NCI-H1436 (cell line): ENCODE measurements around the gene TTLL1.

Experiments used
- DNase-seq: peaks from one replicate; lab custom pipeline; 2025; lab: John Stamatoyannopoulos, UW

The TTLL1 gene

GRCh38 chr22:42993651-42994275 lies 95.4 kb downstream of the TTLL1 start:
- no peak for DNase-seq

DNA sequence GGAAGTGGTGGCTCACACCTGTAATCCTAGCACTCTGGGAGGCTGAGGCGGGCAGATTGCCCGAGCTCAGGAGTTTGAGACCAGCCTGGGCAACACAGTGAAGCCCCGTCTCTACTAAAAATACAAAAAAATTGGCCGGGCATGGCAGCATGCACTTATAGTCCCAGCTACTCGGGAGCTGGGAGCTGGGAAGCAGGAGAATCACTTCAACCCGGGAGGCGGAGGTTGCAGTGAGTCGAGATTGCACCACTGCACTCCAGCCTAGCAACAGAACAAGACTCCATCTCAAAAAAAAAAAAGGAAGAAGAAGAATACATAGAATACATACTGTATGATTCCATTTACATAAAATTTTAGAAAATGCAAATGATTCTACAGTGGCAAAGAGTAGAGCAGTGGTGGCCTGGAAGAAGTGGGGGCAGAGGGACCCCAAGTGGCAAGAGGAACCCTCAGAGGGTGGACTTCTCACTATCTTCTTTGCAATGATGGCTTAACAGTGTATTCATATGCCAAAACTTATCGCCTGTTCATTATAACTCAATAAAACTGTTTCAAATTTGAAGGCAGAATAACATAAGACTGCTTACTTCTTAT lies 96.2 kb downstream of the TTLL1 start:
- no peak for DNase-seq

DNA sequence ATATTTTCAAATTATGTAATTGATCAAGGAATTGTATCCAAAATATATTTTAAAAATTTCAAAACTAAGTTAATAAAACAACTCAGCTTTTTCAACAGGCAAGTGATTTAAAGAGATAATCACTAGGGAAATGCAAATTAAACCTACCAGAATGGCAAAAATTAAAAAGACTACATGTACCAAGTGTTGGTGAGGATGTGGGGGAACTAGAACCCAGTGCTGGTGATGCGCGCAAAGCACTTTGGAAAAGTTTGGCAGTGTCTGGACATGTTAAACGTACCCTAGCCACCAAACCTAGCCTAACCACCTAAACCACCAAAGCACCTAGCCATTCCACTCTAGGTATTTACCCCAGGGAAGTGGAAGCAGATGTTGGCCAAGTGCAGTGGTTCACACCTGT lies 97.1 kb downstream of the TTLL1 start:
- DNase-seq, result no peak

DNA sequence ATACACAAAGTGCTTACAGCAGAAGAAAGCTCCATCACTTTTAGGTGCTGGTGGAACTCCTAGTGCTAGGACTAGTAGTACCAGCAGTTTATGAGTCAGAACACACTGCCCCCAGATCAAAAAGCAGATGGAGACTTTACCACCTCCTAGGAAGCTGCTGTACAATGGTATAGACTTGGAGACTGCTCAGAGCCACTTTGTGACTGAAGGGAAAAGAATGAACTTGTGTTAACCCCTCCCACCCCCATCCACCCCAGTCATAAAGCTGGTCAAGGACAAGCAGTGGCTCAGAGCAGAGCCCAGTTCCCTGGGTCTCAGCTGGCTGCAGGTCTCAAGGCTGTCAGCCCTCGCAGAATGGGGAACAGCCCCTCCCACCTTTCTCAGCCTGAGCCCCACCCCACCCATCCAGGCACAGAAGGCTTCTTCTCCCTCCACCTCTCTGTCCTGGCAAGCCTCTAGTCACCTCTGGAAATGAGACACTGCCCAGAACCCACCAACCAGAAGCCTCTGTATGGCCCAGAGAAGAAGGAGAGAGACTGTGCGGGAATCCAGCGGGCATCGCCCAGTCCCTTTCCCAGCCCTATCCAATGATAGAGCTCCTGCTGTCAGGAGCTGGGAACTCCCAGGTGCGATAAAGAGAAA lies 98.1 kb downstream of the TTLL1 start:
- no peak for DNase-seq

DNA sequence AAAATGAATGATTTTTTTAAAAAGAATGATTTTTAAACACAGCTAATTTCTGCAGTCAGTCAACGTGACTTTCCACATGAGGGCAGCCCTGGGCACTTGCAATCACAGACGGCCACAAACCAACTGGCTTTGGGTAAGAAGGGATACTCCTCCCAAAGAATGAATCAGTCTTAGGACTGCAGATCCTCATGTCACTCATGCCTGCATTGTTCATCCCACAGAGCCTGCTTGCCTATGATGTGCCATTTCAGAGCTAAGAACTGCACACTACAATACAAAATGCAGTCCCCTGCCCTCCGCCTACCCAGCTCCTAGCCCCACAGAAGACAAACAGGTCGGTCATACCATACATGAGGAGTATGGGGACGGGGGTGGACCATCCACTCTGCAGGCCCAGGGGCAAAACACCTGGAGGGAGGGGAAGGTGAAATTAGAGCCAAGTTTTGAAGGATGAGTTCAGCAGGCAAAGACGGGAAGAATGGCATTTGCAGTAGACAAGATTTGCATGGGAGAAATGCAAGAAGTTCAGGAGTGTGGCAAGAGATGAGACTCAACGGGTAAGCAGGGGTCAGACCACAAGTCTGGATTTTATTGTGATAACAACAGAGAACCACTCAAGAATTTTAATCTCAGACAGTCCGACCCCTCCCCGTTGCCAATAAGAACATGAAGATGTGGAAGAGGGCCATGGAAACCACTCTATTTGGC lies 98.9 kb downstream of the TTLL1 start:
- no peak for DNase-seq
